H9 (cell line): ENCODE measurements around the gene GARNL3. TPM values are rescaled to one million over a fixed set of nuclear protein-coding genes. Genes with fewer than 3 reads are reported as not detected.

Experiments
- DNase-seq: peaks from one replicate; pipeline ENCODE4 v3.0.0-alpha.2; 2017
- H2AFZ ChIP-seq: one replicate; pipeline ENCODE4 v1.6.1; 2013; ENCODE audit warnings: mild to moderate bottlenecking, low read length, control low read depth, moderate library complexity
- H2AK5ac ChIP-seq: 2 replicates; pipeline ENCODE4 v1.6.1; 2013; ENCODE audit warnings: low read length, control low read depth, mixed read lengths; ENCODE audit not compliant: insufficient read length
- H2BK120ac ChIP-seq: one replicate; pipeline ENCODE4 v1.6.1; 2013; ENCODE audit warnings: low read depth, mild to moderate bottlenecking, low read length, control low read depth, inconsistent platforms; ENCODE audit not compliant: poor library complexity, severe bottlenecking
- H2BK12ac ChIP-seq: 2 replicates; pipeline ENCODE4 v1.6.1; 2013; ENCODE audit warnings: low read length, control low read depth, mixed read lengths, low read depth; ENCODE audit not compliant: insufficient read length
- H2BK15ac ChIP-seq: 2 replicates; pipeline ENCODE4 v1.6.1; 2013; ENCODE audit warnings: low read depth, low read length, control low read depth
- H2BK20ac ChIP-seq: one replicate; pipeline ENCODE4 v1.6.1; 2013; ENCODE audit warnings: low read depth, mild to moderate bottlenecking, low read length, control low read depth, inconsistent platforms; ENCODE audit not compliant: poor library complexity, severe bottlenecking
- H2BK5ac ChIP-seq: 2 replicates; pipeline ENCODE4 v1.6.1; 2013; ENCODE audit warnings: low read length, control low read depth, mixed read lengths; ENCODE audit not compliant: insufficient read length
- H3K14ac ChIP-seq: 2 replicates; pipeline ENCODE4 v1.6.1; 2013; ENCODE audit warnings: low read length, control low read depth; ENCODE audit not compliant: insufficient read depth
- H3K18ac ChIP-seq: 2 replicates; pipeline ENCODE4 v1.6.1; 2013; ENCODE audit warnings: low read depth, mild to moderate bottlenecking, mixed read lengths, low read length, control low read depth; ENCODE audit not compliant: insufficient read length
- H3K23ac ChIP-seq: 2 replicates; pipeline ENCODE4 v1.6.1; 2013; ENCODE audit warnings: low read length, control low read depth, mixed read lengths, low read depth; ENCODE audit not compliant: insufficient read length
- H3K23me2 ChIP-seq: 2 replicates; pipeline ENCODE4 v1.6.1; 2013; ENCODE audit warnings: low read depth, mild to moderate bottlenecking, mixed read lengths, low read length, control low read depth; ENCODE audit not compliant: insufficient read length, poor library complexity, severe bottlenecking
- H3K27ac ChIP-seq: 2 replicates; pipeline ENCODE4 v1.5.1; 2013; ENCODE audit warnings: low read length, control low read depth, mixed read lengths, low read depth; ENCODE audit not compliant: insufficient read length
- H3K27me3 ChIP-seq: 2 replicates; pipeline ENCODE4 v1.6.1; 2013; ENCODE audit warnings: low read length, control low read depth, inconsistent platforms; ENCODE audit not compliant: insufficient read depth
- H3K4ac ChIP-seq: 2 replicates; pipeline ENCODE4 v1.6.1; 2013; ENCODE audit warnings: low read depth, mild to moderate bottlenecking, control low read depth, inconsistent platforms, low read length, moderate library complexity
- H3K4me1 ChIP-seq: 2 replicates; pipeline ENCODE4 v1.6.1; 2013; ENCODE audit warnings: low read length, control low read depth, inconsistent platforms; ENCODE audit not compliant: insufficient read depth
- H3K4me2 ChIP-seq: 2 replicates; pipeline ENCODE4 v1.6.1; 2013; ENCODE audit warnings: low read length, control low read depth, mixed read lengths; ENCODE audit not compliant: insufficient read length, insufficient read depth
- H3K56ac ChIP-seq: 2 replicates; pipeline ENCODE4 v1.6.1; 2013; ENCODE audit warnings: low read depth, mild to moderate bottlenecking, mixed read lengths, low read length, control low read depth; ENCODE audit not compliant: insufficient read length
- H3K79me1 ChIP-seq: 2 replicates; pipeline ENCODE4 v1.6.1; 2013; ENCODE audit warnings: low read depth, mild to moderate bottlenecking, moderate library complexity, low read length, control low read depth, inconsistent platforms; ENCODE audit not compliant: insufficient read depth, poor library complexity, severe bottlenecking
- H3K79me2 ChIP-seq: 2 replicates; pipeline ENCODE4 v1.6.1; 2013; ENCODE audit warnings: low read length, control low read depth, inconsistent platforms; ENCODE audit not compliant: insufficient read depth
- H3K9ac ChIP-seq: 2 replicates; pipeline ENCODE4 v1.6.1; 2013; ENCODE audit warnings: low read length, control low read depth, mixed read lengths; ENCODE audit not compliant: insufficient read length; ENCODE audit errors: extremely low read depth
- H3K9me3 ChIP-seq: one replicate; pipeline ENCODE4 v1.6.1; 2013; ENCODE audit warnings: low read depth, low read length, inconsistent platforms; ENCODE audit not compliant: control insufficient read depth
- H3T11ph ChIP-seq: one replicate; pipeline ENCODE4 v1.6.1; 2013; ENCODE audit warnings: mild to moderate bottlenecking, low read length, control low read depth, inconsistent platforms
- H4K20me1 ChIP-seq: one replicate; pipeline ENCODE4 v1.6.1; 2013; ENCODE audit not compliant: control insufficient read depth, insufficient read length, insufficient read depth
- H4K5ac ChIP-seq: 2 replicates; pipeline ENCODE4 v1.6.1; 2013; ENCODE audit warnings: low read depth, mild to moderate bottlenecking, mixed read lengths, low read length, control low read depth; ENCODE audit not compliant: insufficient read length
- H4K8ac ChIP-seq: replicated peaks from 2 replicates; pipeline ENCODE4 v1.6.1; 2013; ENCODE audit warnings: low read length, control low read depth, mixed read lengths, low read depth; ENCODE audit not compliant: insufficient read length
- H4K91ac ChIP-seq: 2 replicates; pipeline ENCODE4 v1.6.1; 2013; ENCODE audit warnings: low read depth, mild to moderate bottlenecking, moderate library complexity, mixed read lengths, low read length, control low read depth; ENCODE audit not compliant: insufficient read length
- H3K27ac Mint-ChIP-seq, 3 experiments: 2 replicates in 2 of 3; 3 replicates in 1 of 3; pipeline ENCODE4 v1.8.0; 2020 to 2021; ENCODE audit warnings: mixed read lengths in 3 of 3, mild to moderate bottlenecking in 1 of 3, moderate library complexity in 1 of 3
- H3K27me3 Mint-ChIP-seq: 2 replicates; pipeline ENCODE4 v1.8.0; 2021; ENCODE audit warnings: low read depth, mild to moderate bottlenecking, moderate library complexity, mixed read lengths
- H3K36me3 Mint-ChIP-seq, 3 experiments: 2 replicates in 2 of 3; 3 replicates in 1 of 3; pipeline ENCODE4 v1.8.0; 2020 to 2021; ENCODE audit warnings: low read depth in 3 of 3, mixed read lengths in 3 of 3; ENCODE audit not compliant: insufficient read depth in 1 of 3
- H3K4me1 Mint-ChIP-seq, 2 experiments: 2 replicates each; pipeline ENCODE4 v1.8.0; 2020; ENCODE audit warnings: mixed read lengths in 2 of 2
- H3K4me3 Mint-ChIP-seq, 2 experiments: 2 replicates in 1 of 2; 3 replicates in 1 of 2; pipeline ENCODE4 v1.8.0; 2020 to 2021; ENCODE audit warnings: mild to moderate bottlenecking in 2 of 2, mixed read lengths in 2 of 2, moderate library complexity in 1 of 2
- H3K9me3 Mint-ChIP-seq, 2 experiments: 2 replicates in 1 of 2; 3 replicates in 1 of 2; pipeline ENCODE4 v1.8.0; 2020; ENCODE audit warnings: mild to moderate bottlenecking in 2 of 2, mixed read lengths in 2 of 2, moderate library complexity in 1 of 2
- CTCF ChIP-seq: fragments of 200-600 bp; sonication (generic); conservative IDR thresholded peaks from 3 replicates; pipeline ENCODE4 v1.8.0; 2021; ENCODE audit warnings: antibody characterized with exemption, mild to moderate bottlenecking
- WGBS: extraction: QIAGEN DNeasy Blood & Tissue Kit; methylation state at CpG from one replicate; pipeline ENCODE4 v1.1.7; 2013; ENCODE audit warnings: missing lambda C conversion rate, low lambda C conversion rate, mixed read lengths; ENCODE audit not compliant: insufficient read length; ENCODE audit errors: extremely low coverage; 5-methylcytosine and 5-hydroxymethylcytosine counted together
- total RNA-seq: library from RNA; stranded (reverse); gene quantifications from 2 replicates; pipeline ENCODE4 v1.2.1, GENCODE V29; 2021

GARNL3 gene
- total RNA-seq, 1 experiment from 2014 or later = 8.7 TPM

GRCh38 chr9:127390248-127390545 lies 125.6 kb downstream of the GARNL3 start:
- no peaks in the 10 kb centered on the region for H3K23me2 ChIP-seq
- H3K56ac ChIP-seq = no peak overlapping the region
- H3K79me1 ChIP-seq = no peaks in the 10 kb centered on the region
- H3K4me1 ChIP-seq = no peaks in the 10 kb centered on the region; the same call in 1 of the 2 replicates
- no peak overlapping the region for H4K5ac ChIP-seq
- H3K4me3 Mint-ChIP-seq = no peak overlapping the region
- no peak overlapping the region for H3K4ac ChIP-seq
- H2BK12ac ChIP-seq = no peak overlapping the region
- no peak overlapping the region for H3K9ac ChIP-seq
- peaks cover 4% of the 10 kb centered on the region for H3K27me3 Mint-ChIP-seq
- no peak overlapping the region for H4K8ac ChIP-seq
- no peaks in the 10 kb centered on the region for H3K36me3 Mint-ChIP-seq
- H3K27me3 ChIP-seq = no peaks in the 10 kb centered on the region
- no peaks in the 10 kb centered on the region for H4K20me1 ChIP-seq
- H2BK5ac ChIP-seq = no peak overlapping the region
- H2AK5ac ChIP-seq = no peak overlapping the region
- no CpG with 5 or more reads among the region's 2 CpGs for WGBS
- H3K9me3 Mint-ChIP-seq = no peaks in the 10 kb centered on the region
- no peak overlapping the region for H2BK15ac ChIP-seq
- H3K9me3 ChIP-seq = no peaks in the 10 kb centered on the region
- H3K27ac ChIP-seq = no peak overlapping the region
- peaks cover 17 to 31% of the 10 kb centered on the region in 2 experiments for H3K4me1 Mint-ChIP-seq
- no peak overlapping the region for H4K91ac ChIP-seq
- H2AFZ ChIP-seq = no peak overlapping the region
- DNase-seq = no peak
- H2BK20ac ChIP-seq = no peak overlapping the region
- no peak overlapping the region; a peak in 1 of 7 replicates for H3K27ac Mint-ChIP-seq
- H3K79me2 ChIP-seq = no peaks in the 10 kb centered on the region
- H3K18ac ChIP-seq = no peak overlapping the region
- no peak overlapping the region for H3T11ph ChIP-seq
- H3K14ac ChIP-seq = no peak overlapping the region
- no peak overlapping the region for H3K23ac ChIP-seq
- TF ChIP-seq CTCF = no peak
- H3K4me2 ChIP-seq = no peak overlapping the region
- H2BK120ac ChIP-seq = no peak overlapping the region
